Measurements from ENCODE around the gene FLNC.

Gene FLNC

DNA sequence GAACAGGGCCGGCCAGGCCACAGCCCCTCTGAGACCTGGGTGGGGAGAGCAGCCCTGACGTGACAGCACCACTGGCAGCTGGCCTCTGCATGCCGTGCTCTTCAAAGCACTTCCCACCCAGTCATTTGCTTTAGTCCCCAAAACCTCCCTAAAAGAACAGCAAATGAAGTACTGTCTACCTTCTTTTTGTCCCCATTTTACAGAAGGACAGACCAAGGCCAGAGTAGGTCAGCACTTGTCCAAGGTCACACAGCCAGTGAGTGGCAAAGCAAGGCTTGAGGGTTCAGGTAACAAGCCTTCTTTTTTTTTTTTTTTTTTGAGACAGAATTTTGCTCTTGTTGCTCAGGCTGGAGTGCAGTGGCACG, 47.5 kb downstream of the FLNC start:
- no peak for DNase-seq (ENCODE audit: low read depth in 4 of 4, low spot score in 1 of 4)

DNA sequence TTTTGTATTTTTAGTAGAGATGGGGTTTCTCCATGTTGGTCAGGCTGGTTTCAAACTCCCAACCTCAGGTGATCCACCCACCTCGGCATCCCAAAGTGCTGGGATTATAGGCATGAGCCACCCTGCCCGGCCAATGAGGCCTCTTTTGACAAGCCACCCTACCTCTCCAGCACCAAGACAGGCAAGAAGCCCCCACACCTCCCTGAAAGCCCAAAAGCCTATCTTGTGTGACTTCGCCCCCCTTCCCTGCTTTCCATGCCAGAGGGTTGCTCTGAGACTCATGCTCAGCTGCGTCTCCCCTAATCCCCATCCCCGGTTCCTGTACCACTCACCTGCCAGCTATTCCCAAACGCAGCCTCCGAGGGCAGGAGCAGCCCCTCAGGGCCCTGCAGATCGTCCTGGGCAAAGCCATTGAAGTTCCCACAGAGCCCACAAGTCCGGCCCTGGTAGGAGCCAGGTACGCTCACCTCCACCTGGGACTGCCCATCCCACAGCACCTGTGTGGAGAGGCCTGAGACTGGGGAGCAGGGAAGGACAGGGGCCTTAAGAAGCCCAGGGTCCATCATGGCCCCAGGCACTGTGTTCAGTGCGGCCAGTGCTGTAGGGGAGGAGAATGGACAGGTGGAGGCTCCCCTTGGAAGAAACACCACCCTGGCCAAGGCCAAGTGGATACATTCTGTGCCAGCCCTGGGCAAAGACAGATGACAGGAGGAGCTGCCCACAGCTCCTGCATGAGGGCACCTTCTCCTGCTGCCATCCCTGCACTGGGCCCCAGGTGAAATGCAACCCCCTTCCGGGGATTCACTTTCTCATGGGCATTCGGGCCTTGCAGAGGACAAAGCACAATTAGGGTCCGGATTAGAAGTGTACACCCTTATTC, 48.3 kb downstream of the FLNC start:
- DNase-seq (ENCODE audit: low read depth in 4 of 4, low spot score in 1 of 4): no peak

DNA sequence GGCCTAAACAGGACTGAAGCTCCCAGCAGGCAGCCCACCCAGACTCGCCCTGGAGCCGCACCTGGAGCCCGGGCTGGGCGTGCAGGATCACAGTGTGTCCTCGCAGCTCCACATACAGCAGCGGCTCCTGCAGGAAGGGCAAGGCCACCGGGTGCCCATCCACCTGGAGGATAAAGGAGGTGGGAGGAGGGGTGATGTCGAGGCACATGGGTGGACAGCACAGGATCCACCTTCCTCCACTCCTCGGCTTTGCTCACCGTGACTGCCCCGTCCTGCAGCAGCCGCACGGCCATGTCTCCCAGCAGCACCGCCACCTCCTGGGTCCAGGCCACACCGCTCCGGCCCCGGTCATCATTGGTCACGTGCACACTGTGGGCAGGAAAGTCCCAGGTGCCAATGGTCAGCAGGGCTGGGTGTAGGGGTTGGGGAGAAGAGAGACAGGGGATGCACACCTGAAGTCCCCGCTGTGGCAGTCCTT, 49.3 kb downstream of the FLNC start:
- no peak for DNase-seq (ENCODE audit: low read depth in 4 of 4, low spot score in 1 of 4)

DNA sequence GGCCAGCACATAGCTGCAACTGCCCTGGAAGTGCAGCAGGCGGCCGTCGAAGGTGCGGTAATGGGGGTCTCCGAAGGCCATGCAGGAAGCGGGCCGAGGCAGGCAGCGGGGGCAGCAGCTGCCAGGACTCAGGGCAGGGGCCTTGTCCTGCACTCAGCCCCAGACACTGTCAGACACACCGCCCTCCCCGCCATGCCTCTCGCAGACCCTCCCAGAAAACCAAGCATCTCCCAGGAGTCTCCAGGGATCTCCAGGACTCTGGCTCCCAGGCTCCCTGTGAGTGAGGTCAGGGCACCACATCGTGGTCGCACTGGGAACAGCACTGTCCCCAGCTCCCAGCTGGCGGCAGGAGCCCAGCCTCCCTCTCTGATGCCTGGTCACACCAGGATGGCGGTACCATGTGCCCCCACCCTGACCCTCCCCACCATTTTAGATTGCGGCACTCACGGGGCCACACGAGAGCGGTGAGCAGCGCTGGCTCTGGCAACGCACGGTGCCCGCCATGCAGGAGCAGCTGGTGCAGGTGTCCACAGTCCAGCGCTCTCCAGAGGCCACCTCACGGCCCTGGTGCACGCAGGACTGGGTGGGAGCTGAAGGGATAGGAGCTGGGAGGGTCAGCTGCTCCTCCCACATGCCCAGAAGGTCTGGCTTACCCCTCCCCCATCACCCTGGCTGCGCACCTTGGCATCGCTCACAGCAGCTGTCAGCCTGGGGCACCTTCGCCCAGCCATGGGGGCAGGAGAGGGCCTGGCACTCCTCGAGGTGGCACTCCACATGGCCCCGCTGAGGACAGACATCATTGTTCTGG, 49.9 kb downstream of the FLNC start:
- DNase-seq (ENCODE audit: low read depth in 4 of 4, low spot score in 1 of 4): peak in 1 of 4 experiments; percentile 19

DNA sequence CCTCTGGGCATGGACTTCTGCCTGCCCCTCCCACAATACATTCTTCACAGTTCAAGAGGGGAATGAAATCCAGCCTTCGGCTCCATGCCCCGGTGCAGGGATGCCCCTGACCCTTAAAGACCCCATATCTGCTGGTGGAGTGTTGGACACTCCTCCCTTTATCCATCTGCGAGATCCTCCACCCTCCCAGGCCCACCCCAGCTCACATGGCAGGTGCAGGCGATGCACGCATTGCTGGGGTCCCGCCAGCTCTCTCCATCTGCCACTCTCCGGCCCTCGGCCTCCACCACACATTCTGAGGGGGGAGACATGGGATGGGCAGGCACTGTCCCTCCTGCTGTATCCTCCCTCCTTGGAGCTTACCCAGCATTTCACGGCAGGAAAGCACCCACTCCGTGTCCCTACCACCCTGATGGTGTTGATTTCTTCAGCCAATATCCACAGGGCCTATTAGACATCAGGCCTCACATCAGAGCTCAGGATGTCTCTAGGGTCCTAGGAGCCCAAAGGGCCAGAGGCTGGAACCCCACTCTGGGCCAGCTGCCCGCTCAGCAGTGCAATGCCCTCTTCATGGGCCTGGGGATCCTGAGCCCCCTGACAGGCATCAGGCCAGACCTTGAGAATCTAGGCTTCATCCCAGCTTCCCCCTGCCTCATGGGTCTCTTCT, 50.7 kb downstream of the FLNC start:
- DNase-seq (ENCODE audit: low read depth in 4 of 4, low spot score in 1 of 4): no peak

DNA sequence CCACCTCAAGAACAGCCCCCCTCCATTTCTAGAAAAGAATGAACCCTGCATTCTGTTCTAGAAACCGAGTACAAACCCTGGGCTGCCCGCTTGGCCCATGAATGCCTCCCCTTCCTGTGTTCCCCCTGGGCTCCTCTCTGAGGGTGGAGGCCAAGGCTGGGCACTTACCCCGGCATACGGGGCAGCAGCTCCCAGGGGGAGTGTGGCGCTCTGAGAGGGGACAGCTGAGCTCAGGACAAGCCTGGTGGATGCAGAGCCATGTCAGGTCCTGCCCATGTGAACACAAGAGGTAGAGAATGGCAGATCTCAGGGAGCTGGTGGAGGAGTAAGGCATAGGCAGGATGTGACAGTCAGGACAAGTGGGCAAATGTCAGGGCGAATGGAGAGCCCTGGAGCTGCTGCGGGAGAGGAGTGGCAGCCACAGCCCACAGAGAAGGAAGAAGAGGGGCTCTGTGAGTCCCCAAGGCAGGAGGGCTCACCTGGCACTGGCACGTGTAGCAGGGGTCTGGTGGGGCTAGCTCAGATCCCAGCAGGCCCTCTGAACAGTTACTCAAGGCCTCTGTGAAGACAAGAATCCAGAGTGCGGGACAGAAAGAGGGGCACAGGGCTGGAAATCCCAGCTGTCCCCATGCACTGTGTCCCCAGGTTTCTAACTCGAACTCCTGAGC, 51.4 kb downstream of the FLNC start:
- no peak for DNase-seq (ENCODE audit: low read depth in 4 of 4, low spot score in 1 of 4)

DNA sequence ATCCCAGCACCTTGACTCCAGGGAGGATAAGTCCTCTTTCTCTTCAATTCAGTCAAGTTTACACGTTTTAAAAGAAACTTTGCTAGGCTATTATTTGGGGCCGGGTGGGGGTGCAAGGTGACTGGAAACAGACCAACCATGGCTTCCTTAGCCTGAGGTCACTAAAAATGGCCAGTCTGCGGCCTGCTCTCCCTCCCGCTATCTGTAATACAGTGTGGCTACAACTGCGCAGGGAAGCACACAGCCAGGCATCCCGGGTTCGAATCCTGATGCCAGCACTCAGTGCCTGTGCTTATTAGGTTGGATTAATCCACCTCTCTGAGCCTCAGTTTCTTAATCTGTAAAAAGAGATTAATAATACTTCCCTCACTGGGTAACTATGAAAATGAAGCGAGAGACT, 51.9 kb downstream of the FLNC start:
- no peak for DNase-seq (ENCODE audit: low read depth in 4 of 4, low spot score in 1 of 4)

DNA sequence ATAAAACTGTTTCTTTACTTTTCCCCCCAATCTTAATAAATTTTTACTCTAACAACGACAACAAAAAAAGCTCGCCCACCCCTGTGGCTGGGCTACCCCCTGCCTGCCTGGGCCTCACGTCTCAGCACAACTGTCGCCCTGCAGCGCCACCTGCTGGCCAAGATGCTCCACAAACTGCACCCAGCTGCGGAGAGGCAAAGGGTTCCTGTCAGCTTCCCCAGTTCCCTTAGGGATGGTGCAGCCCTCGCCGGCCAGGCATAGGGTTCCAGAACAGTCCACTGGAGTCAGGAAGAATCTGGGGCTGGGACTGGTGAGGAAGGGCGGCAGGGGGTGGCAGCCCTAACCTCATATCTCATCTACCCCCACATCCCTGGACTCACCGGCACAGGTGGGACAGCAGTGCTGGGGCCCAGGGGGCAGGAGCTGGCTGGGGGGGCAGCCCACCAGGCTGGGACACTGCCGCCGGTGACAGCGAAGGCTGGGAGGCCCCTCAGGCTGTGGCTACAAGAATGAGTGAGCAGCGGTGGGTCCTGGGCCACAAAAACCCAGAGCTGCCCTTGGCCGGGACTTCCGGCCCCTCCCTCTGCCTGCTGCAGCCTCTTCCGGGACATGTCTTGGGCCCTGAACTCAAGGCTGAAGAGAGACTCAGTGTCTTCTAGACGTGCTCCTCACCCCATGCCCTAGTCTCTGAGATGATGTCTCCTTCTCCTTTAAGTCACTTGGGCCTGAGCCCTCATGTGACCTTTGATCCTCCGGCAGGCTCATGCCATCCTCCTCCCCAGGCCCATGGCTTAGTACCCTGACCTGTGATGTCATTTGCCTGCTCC, 53.6 kb downstream of the FLNC start:
- DNase-seq (ENCODE audit: low read depth in 4 of 4, low spot score in 1 of 4): peak; percentile 73 to 89 (median 84)

DNA sequence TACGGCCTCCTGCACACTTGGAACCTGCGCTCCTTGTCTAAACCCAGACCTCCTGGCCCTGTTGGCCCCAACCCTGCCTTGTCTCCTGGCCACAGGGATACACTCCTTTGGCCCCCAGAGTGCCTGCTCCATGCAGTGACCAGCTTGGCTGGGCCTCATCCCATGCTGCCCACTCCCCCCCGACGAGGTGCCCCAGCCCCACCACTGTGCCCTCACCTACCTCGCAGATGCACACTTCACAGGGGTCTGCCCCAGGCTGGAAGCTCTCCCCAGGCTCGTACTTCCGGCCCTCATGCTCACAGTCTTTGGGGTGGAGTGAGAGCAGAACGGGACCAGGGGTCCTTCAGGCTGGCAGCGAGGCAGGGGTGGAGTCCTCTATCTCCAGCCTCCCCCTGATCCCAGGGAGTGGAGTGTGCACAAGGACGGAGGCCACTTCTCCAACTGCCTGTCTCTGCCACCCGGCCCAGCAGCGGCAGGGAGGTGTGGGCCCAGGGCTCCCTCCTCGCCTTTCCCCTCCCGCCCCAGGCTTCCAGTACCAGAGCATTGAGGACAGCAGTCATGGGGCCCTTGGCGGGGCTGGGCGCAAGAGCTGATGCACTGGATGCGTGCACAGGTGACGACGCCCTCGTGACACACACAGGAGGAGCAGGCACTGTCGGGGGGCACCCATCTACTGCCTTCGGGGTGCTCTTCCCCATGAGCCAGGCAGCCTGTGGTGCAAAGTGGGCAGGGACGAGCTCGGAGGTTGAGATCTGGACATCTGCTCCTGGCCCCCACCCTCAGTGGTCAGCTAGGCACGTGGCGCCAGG, 54.6 kb downstream of the FLNC start:
- no peak for DNase-seq (ENCODE audit: low read depth in 4 of 4, low spot score in 1 of 4)

DNA sequence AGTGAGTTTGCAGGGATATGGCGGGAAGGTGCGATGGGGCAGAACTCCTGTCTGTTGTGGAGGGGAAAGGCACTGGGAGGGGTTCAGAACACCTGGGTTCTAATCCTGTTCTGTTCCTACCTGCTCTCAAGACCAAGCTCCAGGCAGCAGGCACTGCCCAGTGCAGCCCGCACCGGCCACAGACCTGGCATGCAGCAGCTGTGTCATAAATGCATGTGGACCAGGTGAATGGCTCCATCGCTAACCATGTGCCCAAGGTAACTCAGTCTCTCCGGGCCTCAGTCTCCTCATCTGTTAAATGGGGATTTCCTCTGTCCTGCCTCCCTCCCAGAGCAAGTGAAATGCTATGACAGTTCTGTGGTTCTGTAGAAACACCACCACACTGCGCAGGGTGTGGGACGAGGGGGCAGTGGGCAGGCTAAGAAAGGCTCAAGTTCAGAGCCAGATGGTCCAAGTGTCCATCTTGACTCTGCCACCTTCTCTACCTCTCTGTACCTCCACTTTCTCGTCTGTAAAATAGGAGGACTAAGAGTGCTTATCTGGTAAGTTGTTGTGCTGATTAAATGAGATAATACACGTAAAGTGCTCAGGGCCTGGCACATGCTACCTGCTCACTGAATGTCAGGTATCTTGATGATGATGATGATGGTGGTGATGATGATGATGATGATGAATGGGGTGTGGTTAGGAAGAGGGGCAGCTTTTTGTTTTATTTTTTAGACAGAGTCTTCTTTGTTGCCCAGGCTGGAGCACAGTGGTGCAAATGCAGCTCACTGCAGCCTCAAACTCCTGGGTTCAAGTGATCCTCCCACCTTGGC, 55.4 kb downstream of the FLNC start:
- DNase-seq (ENCODE audit: low read depth in 4 of 4, low spot score in 1 of 4): no peak

DNA sequence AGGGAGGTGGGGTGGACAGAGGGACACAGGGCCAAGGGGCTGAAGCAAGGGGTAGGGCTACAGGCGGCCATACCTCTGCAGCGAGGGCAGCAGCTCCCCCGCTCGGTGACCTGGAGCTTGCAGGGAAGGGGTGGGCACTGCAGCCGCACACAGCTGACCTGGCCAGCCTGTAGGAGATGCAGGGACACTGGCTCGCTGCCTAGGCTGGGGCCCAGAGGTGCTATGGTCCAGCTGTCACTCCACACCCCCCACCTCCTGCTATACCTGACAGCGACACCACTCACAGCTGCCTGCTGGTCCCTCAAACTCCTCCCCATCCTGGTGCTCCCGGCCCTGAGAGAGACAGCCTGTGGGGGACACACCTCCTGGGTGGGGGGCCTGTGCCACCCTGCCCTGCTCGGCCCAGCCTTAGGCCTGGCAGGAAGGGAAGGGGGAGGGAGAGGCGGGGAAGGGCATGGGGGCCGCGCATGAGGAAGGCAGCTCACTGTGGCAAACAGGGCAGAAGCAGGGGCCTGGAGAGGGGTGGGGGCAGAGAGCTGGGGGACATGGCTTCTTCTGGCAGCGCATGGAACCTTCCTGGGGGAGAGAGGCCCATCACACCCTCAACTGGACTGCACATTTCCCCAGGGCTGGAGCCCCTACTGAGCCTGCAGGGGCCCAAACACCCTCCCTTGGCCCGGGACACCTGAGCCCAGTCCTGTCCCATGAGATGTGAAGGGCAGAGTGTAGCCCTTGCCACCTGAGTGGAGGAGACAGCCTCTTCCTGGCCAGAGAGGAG, 56.4 kb downstream of the FLNC start:
- no peak for DNase-seq (ENCODE audit: low read depth in 4 of 4, low spot score in 1 of 4)

DNA sequence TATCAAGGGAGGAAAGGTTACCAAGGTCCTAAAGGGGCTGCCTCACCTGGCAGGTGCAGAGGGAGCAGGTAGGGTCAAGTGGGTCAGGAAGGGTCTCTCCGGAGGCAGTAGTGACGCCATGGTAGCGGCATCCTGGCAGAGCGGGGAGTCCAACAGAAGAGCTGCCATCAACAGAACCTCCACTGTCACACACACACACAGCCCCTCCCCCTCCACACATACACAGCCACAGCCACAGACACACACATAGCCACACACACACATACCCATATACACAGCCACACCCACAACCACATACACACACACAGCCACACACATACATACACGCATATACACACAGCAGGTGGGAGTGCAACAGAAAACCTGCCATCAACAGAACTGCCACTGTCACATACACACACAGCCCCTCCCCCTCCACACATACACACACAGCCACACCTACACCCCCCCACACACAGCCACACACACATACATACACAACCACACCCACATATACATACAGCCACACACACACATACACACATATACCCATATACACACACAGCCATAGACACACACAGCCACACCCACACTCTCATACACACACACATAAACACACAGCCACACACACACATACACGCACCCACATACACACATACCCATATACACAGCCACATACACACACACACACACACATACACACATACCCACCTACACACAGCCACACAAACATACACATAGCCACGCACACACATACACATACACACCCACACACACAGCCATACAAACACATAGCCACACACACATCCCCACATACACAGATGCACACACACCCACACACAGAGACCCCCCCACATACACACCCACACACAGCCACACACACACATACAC, 57.2 kb downstream of the FLNC start:
- no peak for DNase-seq (ENCODE audit: low read depth in 4 of 4, low spot score in 1 of 4)

DNA sequence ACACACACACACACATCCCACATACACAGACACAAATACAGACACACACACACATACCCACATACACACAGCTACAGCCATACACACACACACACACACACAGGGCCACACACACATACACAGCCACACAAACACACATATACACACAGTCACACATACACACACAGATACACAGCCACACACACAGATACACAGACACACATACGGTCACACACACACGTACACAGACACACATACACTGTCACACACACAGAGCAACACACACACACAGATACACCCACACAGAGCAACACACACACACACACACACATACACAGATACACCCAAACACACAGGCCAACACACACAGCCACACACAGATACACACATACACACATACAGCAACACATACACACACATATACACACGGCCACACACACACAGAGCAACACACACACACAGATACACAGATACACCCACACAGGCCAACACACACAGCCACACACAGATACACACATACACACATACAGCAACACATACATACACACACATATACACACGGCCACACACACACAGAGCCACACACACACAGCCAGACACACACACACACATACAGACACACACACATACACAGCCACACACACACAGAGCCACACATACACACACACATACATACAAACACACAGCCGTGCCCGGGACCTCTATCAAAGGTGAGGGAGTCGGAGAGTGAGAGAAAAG, 58.0 kb downstream of the FLNC start:
- no peak for DNase-seq (ENCODE audit: low read depth in 4 of 4, low spot score in 1 of 4)

DNA sequence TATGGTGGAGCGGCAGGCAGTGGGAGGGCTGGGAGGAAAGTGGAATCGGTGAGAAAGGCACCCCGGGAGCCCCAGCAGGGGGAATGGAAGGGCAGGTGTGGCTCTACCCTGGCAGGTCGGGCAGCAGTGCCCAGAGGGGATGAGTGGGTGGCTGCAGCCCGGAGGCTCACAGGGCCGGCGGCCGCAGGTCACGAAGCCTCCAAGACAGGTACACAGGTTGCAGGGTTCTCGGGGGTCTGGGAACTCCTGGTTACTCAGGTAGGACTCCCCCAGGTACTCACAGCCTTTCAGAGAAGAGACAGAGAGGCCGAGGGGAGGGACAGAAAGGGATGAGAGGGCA, 58.5 kb downstream of the FLNC start:
- DNase-seq (ENCODE audit: low read depth in 4 of 4, low spot score in 1 of 4): no peak

DNA sequence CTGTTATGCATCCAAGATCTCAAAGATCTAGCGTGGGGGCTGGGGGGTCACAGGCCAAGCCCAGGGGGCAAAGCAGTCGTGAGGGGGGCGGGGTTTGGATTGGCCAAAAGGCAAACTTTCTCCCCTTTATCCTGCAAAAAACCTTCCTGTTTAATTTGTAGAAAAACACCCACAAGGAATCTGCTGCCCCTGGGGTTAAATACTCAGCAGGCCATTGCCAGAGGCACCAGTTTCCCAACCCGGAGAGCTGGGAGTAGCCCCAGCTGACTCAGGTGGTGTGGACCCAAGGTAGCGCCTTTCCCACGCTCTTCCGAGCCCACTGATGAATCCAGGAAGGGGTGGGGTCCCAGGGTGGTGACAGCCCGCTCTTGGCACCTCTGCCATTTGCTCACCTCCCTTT, 58.9 kb downstream of the FLNC start:
- no peak for DNase-seq (ENCODE audit: low read depth in 4 of 4, low spot score in 1 of 4)

DNA sequence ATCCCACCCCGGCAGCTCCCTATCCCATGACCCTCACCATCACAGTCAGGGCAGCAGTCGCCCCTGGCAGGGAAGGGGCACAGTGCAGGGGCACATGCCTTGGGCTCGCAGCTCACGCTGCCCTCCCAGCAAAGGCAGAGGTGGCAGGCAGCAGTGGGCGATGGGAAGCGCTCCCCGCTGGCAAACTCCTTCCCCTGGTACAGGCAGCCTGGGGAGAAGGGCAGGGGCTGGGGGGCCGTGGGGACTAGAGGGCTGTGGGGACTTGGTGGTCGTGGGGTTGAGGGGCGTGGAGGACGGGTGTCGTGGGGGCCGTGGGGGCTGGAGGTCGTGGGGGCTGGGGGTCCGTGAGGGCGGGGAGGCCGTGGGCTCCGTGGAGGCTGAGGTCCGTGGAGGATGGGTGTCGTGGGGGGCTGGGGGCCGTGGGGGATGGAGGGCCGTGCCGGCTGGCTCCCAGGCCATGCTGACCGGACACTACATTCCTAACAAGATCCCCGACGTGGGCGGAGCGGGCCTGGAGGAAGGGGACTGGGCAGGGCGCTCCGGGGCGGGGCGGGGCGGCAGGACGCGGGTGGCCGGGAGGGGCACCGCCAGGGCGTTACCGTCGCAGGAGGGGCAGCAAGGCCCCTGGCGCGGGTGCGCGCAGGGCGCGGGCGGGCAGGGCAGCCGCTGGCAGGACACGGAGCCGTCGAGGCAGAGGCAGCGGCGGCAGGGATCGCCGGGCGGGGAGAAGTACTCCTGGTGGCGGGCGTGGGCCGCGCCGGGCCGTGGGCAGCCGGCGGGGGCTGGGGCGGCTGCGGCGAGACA, 60.3 kb downstream of the FLNC start:
- DNase-seq (ENCODE audit: low read depth in 4 of 4, low spot score in 1 of 4): no peak
